SIG-M5 treated with dmso at 0.1 percent for 504 hours (cell line): ENCODE data around the gene VDR.

ENCODE experiments used
- DNase-seq: peaks from one replicate; lab custom pipeline; 2025; ENCODE audit not compliant: unreplicated experiment; lab: John Stamatoyannopoulos, UW

The VDR gene

GRCh38 chr12:47833591-47834012 lies 71.2 kb downstream of the VDR start:
- no peak for DNase-seq

DNA sequence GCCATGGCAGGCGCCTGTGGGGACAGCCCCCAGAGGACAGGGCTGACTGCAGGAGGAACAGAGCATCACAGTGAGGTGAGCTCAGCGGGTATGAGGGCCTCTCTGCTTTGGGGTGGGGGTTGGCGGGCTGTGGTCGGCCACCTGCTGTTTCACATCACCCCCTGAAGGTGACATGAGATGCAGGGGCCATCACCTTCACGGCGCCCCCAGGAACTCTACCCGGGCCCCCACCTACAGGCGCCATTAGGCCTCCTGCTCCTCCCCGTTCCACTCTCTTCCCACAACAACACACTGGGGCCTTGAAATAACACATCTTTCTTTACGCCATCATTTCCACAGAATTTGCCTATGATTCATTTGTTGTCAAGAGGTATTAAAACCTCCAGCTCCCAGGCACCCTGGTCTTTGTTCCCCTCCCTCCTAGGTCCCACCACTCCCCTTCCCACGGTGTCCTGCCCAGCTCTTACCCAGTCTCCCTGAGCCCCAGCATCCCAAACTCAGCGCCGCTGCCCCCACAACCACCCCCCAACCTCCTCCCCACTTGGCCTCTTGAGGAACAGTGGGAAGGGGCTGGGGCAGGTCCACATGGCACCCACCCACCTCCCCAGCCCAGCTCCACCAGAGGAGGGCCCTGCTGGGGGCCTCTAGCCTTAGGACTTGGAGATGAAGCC lies 72.4 kb downstream of the VDR start:
- no peak for DNase-seq

DNA sequence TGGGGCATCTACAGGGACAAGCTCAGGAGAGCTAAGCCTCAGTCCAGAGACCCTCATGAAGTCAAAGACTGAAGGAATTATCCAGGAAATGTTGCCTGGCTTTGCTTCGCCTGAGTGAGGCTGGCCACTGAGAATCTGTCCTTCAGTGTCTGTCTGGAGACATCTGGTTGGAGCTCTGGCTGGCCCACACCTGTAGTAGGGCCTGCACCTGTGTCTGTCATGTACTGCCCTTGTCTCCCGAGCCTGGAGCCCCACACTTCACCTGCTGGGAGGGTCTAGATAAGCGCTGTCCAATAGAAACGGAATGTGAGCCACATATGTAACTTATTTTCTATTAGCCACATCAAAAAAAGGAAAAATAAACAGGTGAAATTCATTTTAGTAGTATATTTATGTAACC lies 75.2 kb downstream of the VDR start:
- no peak for DNase-seq

- DNase-seq, result no peak
Observed at GRCh38 chr12:47828976-47829482, 75.8 kb downstream of the VDR start.

- DNase-seq, result no peak
Observed at GRCh38 chr12:47828008-47828975, 76.5 kb downstream of the VDR start.

- DNase-seq, result no peak
Observed at GRCh38 chr12:47825173-47825639, 79.6 kb downstream of the VDR start.

DNA sequence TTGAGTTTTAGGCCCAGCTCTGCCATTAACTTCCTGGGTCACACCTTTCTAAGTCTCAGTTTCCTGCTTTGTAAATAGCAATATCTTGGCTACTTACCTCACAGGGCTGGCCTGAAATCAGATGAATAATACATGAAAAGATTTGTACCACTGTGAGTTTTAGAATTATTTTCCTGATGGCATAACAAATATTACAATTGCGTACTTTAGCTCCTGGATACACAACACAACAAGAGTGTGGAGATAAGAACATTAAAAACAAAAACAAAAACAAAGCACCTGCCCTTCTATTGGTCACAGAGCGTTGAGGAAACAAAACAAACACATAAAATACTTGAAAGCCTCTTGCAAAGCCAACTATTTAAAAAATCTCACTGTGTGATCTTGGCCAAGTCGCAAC lies 80.2 kb downstream of the VDR start:
- no peak for DNase-seq

DNA sequence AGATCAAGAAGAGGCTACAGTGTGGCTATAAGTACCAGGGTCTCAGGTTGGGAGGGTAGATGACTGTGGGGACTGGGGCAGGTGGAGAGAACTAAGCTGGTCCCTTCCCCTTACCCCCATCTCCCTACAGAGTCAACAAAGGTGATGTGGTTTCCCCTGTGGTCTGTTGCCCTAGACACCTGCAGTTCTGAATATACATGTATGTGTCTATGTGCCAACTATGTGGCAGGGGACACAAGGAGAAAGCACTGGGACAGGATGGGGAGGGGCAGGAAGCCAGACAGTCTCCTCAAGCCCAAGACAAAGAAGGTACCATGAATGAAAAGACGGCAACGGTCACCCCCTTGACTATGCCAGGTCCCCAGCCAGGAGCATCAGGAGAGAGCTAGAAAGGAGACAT lies 80.6 kb downstream of the VDR start:
- no peak for DNase-seq

DNA sequence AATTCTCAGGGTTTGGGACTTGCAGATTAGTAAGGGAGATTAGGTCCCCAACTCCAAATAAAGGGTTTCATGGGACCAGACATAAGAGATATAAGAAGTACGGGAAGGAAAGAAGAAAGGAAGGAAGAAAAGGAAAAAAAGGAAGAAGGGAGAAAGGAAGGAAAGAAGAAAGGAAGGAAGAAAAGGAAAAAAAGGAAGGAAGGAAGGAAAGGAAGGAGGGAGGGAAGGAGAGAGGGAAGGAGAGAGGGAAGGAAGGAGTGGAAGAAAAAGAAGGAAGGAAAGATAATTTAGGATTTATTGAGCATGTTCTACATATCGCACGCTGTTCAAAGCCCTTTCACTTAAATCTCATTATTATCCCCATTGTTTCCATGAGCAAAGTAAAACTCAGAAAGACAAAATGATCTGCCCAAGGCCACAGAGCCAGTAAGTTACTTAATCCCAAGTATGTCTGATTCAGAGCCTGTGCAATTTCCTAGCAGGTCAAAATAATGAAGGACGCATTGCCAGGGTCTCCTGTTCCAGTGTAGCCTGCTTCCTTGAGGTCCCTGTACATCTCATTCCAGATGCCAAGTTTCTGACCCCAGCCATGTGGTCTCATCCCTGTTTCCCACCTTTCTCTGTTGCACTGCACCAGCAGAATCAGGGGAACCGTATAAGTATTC lies 81.2 kb downstream of the VDR start:
- no peak for DNase-seq

GRCh38 chr12:47822863-47823262 lies 81.9 kb downstream of the VDR start:
- DNase-seq, result no peak

- no peak for DNase-seq
Observed at GRCh38 chr12:47822401-47822800, 82.4 kb downstream of the VDR start.

GRCh38 chr12:47821346-47821706 lies 83.5 kb downstream of the VDR start:
- DNase-seq, result no peak

DNA sequence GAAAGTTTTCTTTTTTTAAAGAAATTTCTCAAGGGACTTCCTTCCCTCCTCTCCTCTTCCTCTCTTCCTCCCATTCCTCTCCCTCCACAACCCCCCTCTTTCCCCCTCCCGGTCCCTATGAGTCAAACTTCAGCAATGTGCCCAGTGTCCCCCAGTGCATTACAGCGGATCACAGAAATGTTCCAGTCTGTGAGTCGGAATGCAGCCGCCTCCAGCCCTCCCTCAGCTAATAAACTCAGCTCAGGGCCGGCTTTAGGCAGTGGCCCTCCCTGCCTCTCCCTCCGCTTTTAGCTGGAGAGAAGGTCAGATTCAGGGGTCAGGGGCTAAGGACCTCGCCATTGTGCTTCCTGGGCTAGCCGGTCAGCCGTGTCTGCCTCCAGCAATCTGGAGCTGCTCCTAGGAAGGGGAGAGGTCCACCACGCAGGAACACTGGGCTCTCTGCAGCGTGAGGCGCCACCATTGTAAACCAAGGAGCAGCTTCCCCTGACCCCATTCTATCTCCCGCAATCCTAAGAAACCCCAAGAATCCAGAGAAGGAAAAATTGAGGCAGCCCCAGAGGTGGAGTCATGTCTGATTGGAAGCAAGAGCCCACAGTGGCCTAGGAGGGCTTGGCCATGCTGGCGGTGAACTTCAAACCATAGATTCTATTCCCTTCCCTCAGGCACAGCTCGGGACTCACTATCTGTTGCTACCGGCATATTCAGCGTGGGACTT lies 84.0 kb downstream of the VDR start:
- peak; percentile 94 for DNase-seq

- DNase-seq, result peak; percentile 62
Observed at GRCh38 chr12:47819896-47820630, 84.7 kb downstream of the VDR start, which contains the start of gene HDAC7. Gene HDAC7 (minus strand): TSS chr12:47819903. CDS start chr12:47819785, 118 bp downstream.

- no peak for DNase-seq
Observed at GRCh38 chr12:47819138-47819895, 85.5 kb downstream of the VDR start.

DNA sequence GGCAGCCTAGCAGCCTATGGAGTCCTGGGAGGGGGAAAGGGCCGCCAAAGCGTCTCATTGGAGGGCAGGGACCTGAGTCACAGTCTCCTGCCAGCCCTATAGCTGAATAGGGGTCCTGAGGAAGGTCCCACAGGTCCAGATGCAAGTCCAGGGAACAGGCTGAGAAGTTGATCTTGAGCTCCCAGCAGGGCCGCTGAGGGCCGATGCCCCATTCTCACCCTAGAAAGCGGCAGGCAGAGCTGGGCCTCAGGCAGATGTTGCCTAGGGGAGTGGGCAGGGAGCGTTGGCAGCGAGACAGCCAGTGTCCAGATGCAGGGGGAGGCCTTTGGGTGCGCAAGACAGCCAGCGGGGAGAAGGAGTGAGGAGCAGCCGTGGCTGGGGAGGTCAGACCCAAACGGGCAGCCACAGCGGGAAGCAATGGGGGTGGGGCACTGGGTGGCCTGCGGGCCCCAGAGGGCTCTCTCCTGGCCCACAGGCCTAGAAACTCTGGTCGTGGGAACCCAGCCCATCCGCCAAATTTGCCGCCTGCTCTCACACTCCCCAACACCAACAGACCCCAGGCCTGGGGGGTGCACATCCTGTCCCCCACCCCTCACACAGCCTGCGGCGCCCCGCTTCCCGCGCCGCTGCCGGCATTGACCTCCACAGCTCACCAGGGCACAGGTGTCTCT lies 86.2 kb downstream of the VDR start:
- no peak for DNase-seq

GRCh38 chr12:47818007-47818376 lies 86.8 kb downstream of the VDR start:
- no peak for DNase-seq

DNA sequence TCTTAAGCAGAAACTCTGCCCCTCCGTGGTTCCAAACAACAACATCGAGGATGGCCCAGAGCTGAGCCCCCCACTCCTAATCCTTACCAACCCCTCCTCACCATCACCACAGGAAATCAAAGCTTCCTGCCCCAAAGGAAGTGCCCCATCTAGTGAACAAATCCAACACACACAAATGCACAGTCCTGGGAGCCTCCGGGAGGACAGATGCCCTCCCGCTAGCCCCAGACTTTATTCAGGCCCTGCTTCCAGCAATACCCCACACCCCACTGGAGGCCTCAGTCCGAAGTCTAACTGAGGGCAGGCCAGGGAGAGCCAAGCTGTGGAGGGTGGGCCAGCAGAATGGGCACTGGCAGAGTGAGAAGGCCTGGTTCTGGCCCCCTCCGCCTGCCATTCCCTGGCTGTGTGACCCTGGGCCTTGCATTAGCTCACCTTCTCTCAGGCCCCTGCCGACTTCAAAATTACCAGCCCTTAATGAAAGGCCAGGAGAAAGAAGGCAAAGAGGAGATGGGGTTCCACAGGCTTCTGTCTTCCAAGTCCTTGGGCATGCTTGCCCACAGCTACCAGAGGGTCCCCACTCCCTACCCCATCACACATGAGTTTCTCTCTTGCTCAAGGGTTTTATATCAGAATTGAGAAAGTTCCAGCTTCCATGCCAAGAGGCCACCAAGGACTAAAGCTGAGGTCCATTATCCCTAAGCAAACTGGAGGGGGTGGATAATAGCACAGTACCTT lies 87.4 kb downstream of the VDR start:
- DNase-seq, result no peak
